A673 (cell line): ENCODE measurements around the gene PAGR1. TPM values are rescaled to one million over a fixed set of nuclear protein-coding genes. Genes with fewer than 3 reads are reported as not detected.
A peak's percentile ranks its signal among the peaks of the same experiment; 100 is the strongest.

ENCODE experiments used
- BruUV-seq: library from RNA; stranded (reverse); fragments of 400-500 nt; replicated peaks from 2 replicates; lab custom pipeline; 2021; lab: Mats Ljungman, UMichigan
- CTCF ChIA-PET: fragments of 300-600 bp; sonication (Branson Sonifier 250); formaldehyde crosslinking; loops from one replicate; lab custom pipeline; 2022; ENCODE audit warnings: antibody characterized with exemption; lab: Charles Lee
- POLR2A ChIA-PET: fragments of 300-600 bp; sonication (Branson Sonifier 250); formaldehyde crosslinking; loops from one replicate; lab custom pipeline; 2022; ENCODE audit warnings: antibody characterized with exemption; ENCODE audit not compliant: low non-redundant PET; lab: Charles Lee
- DNase-seq: peaks from one replicate; pipeline ENCODE4 v3.0.0-alpha.2; 2015; ENCODE audit warnings: low spot score
- H3K27ac ChIP-seq: fragments of 200-600 bp; sonication (generic); 2 replicates; pipeline ENCODE4 v1.5.1; 2016; ENCODE audit warnings: mixed run types, low read depth, mild to moderate bottlenecking, mixed read lengths, antibody characterized with exemption, low read length; ENCODE audit not compliant: poor library complexity, severe bottlenecking
- H3K27me3 ChIP-seq: fragments of 200-600 bp; sonication (generic); replicated peaks from 2 replicates; pipeline ENCODE4 v1.6.1; 2017; ENCODE audit warnings: mixed run types, low read depth, mild to moderate bottlenecking, mixed read lengths, antibody characterized with exemption, low read length; ENCODE audit not compliant: insufficient read depth, poor library complexity
- H3K36me3 ChIP-seq: fragments of 200-600 bp; sonication (generic); 2 replicates; pipeline ENCODE4 v1.6.1; 2016; ENCODE audit warnings: mixed run types, mild to moderate bottlenecking, mixed read lengths, antibody characterized with exemption, low read length; ENCODE audit not compliant: insufficient read depth, poor library complexity, severe bottlenecking
- H3K4me1 ChIP-seq: fragments of 200-600 bp; sonication (generic); 2 replicates; pipeline ENCODE4 v1.6.1; 2017; ENCODE audit warnings: mixed run types, mild to moderate bottlenecking, mixed read lengths, antibody characterized with exemption, low read length; ENCODE audit not compliant: insufficient read depth, poor library complexity, severe bottlenecking
- H3K4me3 ChIP-seq: fragments of 200-600 bp; sonication (generic); 2 replicates; pipeline ENCODE4 v1.5.1; 2016; ENCODE audit warnings: low read depth, mixed run types, mild to moderate bottlenecking, mixed read lengths, low read length; ENCODE audit not compliant: poor library complexity, severe bottlenecking
- H3K9me3 ChIP-seq: fragments of 200-600 bp; sonication (generic); 2 replicates; pipeline ENCODE4 v1.6.1; 2016; ENCODE audit warnings: mixed run types, low read depth, mild to moderate bottlenecking, mixed read lengths, antibody characterized with exemption, low read length; ENCODE audit not compliant: poor library complexity, severe bottlenecking
- EZH2 ChIP-seq: fragments of 200-600 bp; sonication (generic); IDR thresholded peaks from 2 replicates; pipeline ENCODE4 v1.6.1; 2017; ENCODE audit warnings: borderline replicate concordance, low read depth, mild to moderate bottlenecking, mixed read lengths, antibody characterized with exemption, low read length; ENCODE audit not compliant: poor library complexity, severe bottlenecking
- intact Hi-C: fragments of 100-400 bp; cut with micrococcal nuclease; formaldehyde crosslinking; loops from one replicate; pipeline ENCODE4 v1.10.0; 2022; ENCODE audit not compliant: unreplicated experiment
- total RNA-seq: library from RNA; stranded (reverse); gene quantifications from 2 replicates; pipeline ENCODE4 v1.2.3, GENCODE V29; 2021
- TF ChIP-seq, protein P1 (sequence below): fragments of 300-800, 200-600 bp; sonication (generic); conservative IDR thresholded peaks from 2 replicates; pipeline ENCODE4 v1.5.1; 2017; ENCODE audit warnings: low read depth, mild to moderate bottlenecking, antibody characterized with exemption, low read length, moderate library complexity, mixed read lengths

Gene PAGR1
- total RNA-seq, 1 experiment from 2014 or later = 47.4 TPM

DNA sequence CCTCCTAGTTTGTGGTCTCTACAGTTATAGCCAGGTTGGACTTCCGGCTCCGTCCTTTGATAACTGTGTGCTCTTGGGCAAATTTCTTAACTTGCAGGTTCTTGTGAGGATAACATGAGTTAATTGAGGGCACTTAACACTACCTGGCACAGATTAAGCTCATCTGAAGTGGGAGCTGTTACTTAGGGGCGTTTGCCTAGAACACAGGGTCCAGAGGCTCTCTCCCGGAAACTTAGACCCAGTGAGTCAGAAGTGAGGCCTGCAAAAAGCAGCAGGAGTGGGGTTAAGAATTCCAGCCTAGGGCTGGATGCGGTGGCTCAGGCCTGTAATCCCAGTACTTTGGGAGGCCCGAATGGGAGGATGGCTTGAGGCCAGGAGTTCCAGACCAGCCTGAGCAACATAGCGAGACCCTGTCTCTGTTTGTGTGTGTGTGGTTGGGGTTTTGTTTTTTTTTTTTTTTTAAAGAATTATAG lies 5.7 kb downstream of the PAGR1 start:
- peaks cover 47% of the 10 kb centered on the region for H3K4me1 ChIP-seq
- BruUV-seq = no TSS peak
- CTCF ChIA-PET = interaction anchor here (1.4 kb wide), 1 partner anchor 27 kb away, joined by 4 read pairs; no protein-coding TSS in a partner anchor
- TF ChIP-seq, protein P1, sequence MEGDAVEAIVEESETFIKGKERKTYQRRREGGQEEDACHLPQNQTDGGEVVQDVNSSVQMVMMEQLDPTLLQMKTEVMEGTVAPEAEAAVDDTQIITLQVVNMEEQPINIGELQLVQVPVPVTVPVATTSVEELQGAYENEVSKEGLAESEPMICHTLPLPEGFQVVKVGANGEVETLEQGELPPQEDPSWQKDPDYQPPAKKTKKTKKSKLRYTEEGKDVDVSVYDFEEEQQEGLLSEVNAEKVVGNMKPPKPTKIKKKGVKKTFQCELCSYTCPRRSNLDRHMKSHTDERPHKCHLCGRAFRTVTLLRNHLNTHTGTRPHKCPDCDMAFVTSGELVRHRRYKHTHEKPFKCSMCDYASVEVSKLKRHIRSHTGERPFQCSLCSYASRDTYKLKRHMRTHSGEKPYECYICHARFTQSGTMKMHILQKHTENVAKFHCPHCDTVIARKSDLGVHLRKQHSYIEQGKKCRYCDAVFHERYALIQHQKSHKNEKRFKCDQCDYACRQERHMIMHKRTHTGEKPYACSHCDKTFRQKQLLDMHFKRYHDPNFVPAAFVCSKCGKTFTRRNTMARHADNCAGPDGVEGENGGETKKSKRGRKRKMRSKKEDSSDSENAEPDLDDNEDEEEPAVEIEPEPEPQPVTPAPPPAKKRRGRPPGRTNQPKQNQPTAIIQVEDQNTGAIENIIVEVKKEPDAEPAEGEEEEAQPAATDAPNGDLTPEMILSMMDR = no peak
- no peak for TF ChIP-seq EZH2
- H3K4me3 ChIP-seq = no peak overlapping the region
- no peak for DNase-seq
- peaks cover 22% of the 10 kb centered on the region for H3K36me3 ChIP-seq
- intact Hi-C loops = no loop called here
- H3K9me3 ChIP-seq = no peaks in the 10 kb centered on the region
- POLR2A ChIA-PET = interaction anchor here (0.6 kb wide), 1 partner anchor 118 kb away, joined by 7 read pairs; no protein-coding TSS in a partner anchor
- H3K27me3 ChIP-seq = no peaks in the 10 kb centered on the region
- H3K27ac ChIP-seq = peak overlapping the region; percentile 21

DNA sequence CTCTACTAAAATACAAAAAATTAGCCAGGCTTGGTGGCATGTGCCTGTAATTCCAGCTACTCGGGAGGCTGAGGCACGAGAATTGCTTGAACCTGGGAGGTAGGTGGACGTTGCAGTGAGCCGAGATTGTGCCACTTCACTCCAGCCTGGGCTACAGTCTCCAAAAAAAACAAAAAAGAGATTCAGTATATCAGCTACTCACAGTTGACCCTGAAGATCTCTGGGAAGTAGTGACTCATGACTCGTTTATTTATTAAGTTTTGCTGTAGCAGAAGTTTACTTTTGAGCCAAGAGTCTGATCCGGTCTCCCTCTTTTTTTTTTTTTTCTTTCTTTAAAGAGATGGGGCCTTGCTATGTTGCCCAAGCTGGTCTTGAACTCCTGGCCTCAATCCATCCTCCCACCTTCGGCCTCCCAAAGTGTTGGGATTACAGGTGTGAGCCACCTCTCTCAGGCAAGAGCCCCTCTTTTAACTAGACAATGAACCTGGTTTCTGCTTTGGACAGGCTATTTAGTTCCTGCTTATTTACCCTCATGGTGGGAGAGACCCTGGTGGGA lies 8.7 kb downstream of the PAGR1 start:
- BruUV-seq = no TSS peak

DNA sequence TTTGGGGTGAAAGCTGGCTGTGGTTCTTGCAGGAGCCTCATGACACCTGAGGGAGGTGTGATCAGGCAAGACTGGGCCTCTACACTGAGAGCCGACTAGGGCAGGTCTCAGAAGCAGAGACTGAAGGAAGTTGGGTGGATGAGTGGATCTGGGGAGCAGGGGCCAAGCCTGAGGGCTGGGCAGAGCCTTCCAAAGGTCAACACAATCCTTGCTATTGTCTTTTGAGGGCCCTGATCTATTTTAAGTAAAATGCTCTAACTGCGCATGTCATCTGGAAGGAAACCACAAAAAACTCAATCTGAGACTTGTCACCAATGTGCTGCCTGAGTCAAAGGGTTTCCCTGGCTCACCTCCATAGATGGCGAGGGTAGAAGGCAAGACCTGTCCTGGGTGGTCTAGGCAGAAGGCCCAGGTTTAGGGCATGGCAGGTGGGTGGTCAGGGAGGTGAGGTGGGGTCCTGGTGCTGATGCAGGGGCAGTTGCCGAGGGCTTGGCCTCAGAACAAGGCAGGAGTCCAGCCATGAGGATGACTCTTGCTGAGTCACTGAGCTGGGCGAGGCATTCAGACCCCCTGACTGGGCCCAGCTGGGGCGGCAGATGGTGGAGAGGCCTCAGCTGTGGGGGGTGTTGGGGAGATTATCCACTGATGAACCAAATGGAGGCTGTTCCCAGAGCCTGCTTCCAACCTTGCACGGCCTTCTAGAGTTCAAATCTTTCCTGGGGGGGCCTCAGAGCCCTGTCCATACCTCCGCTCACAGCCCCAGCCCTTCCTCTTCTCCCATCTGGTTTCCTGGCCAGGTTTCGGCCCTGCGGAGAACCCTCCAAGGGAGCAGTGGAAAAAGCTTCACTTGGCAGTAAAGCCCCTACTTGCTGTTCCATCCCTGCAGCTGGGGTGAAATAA lies 9.4 kb downstream of the PAGR1 start:
- TF ChIP-seq, protein P1 = no peak
- TF ChIP-seq EZH2 = no peak
- no peak overlapping the region for H3K4me3 ChIP-seq
- no peaks in the 10 kb centered on the region for H3K36me3 ChIP-seq
- no TSS peak for BruUV-seq
- intact Hi-C loops = no loop called here
- H3K27me3 ChIP-seq = no peaks in the 10 kb centered on the region
- CTCF ChIA-PET = interaction anchor here (0.8 kb wide), 1 partner anchor 12 kb away, joined by 6 read pairs; no protein-coding TSS in a partner anchor
- peak overlapping the region; percentile 21 for H3K27ac ChIP-seq
- DNase-seq = no peak
- POLR2A ChIA-PET = interaction anchor here (0.6 kb wide), 1 partner anchor 31 kb away, joined by 3 read pairs; no protein-coding TSS in a partner anchor
- H3K4me1 ChIP-seq = peaks cover 29% of the 10 kb centered on the region
- no peaks in the 10 kb centered on the region for H3K9me3 ChIP-seq

More for the DNA sequence above, 8.7 kb downstream of the PAGR1 start:
- intact Hi-C loops = no loop called here
- ChIA-PET CTCF (no interaction called here), POLR2A (interaction anchor here (0.6 to 0.7 kb wide), 2 partner anchors 30 to 164 kb away, joined by 3 to 5 read pairs; no protein-coding TSS in a partner anchor)
- Histone ChIP-seq H3K4me3 (no peak overlapping the region), H3K9me3 (no peaks in the 10 kb centered on the region), H3K27ac (peak overlapping the region; percentile 21), H3K4me1 (peaks cover 36% of the 10 kb centered on the region), H3K27me3 (no peaks in the 10 kb centered on the region), H3K36me3 (peaks cover 5% of the 10 kb centered on the region)
- TF ChIP-seq EZH2 = no peak
- TF ChIP-seq, protein P1 = no peak
- DNase-seq = no peak
